ENCODE results near the gene CHRM2. TPM values are rescaled to one million over a fixed set of nuclear protein-coding genes. Genes with fewer than 3 reads are reported as not detected.

Gene CHRM2
- total RNA-seq, 1 donor from 2014 or later, result not detected

DNA sequence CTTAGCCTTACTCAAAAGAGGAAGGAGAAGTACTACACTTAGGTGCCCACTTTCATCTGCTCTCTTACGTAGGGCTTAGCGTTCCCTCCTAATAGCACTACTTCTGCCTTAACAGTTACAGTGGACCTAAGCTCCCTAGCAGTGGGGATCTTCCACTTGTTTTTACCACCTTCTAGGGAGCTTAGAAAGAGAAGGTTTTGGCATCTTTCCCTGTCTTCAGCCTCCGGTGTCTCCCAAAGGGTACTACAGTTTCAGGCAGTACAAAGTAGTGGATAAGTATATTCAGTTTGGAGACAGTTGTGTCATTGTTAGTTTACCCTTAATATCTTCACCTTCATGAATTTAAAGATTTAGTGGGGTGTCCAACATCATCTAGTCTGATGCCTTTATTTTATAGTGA is 14.6 kb downstream of the CHRM2 start:
- Histone ChIP-seq H3K27me3 (no peaks in the 10 kb centered on the region), H3K36me3 (no peaks in the 10 kb centered on the region), H3K4me1 (no peaks in the 10 kb centered on the region), H3K27ac (no peak overlapping the region), H3K4me3 (no peak overlapping the region), H3K9me3 (no peaks in the 10 kb centered on the region)
- TF ChIP-seq, protein P1, sequence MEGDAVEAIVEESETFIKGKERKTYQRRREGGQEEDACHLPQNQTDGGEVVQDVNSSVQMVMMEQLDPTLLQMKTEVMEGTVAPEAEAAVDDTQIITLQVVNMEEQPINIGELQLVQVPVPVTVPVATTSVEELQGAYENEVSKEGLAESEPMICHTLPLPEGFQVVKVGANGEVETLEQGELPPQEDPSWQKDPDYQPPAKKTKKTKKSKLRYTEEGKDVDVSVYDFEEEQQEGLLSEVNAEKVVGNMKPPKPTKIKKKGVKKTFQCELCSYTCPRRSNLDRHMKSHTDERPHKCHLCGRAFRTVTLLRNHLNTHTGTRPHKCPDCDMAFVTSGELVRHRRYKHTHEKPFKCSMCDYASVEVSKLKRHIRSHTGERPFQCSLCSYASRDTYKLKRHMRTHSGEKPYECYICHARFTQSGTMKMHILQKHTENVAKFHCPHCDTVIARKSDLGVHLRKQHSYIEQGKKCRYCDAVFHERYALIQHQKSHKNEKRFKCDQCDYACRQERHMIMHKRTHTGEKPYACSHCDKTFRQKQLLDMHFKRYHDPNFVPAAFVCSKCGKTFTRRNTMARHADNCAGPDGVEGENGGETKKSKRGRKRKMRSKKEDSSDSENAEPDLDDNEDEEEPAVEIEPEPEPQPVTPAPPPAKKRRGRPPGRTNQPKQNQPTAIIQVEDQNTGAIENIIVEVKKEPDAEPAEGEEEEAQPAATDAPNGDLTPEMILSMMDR (IDR thresholded peaks at IDR 0.05), result no peak
- intact Hi-C loops (cut with DNase I), result no loop called here
- DNase-seq (ENCODE audit: low spot score in 2 of 2), result no peak

DNA sequence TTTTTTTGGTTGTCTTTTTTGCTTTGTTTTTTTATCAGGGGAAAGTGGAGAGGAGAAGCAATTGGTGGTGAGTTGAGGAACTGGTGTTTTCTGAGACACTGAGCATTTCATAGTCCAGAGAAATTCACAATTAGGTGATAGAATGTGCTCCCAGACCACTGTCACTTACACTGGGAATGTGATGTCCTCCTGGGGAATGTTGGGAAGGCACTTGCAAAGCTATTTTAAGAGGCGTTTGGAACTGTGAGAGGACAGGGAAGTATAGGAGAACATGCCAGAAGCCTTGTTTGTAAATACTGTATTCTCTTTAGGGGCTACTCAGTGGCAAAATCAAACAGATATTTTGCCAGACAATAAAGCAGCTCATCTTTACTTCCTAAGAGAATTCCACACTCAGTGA is 16.0 kb downstream of the CHRM2 start:
- H3K9me3 ChIP-seq, result no peaks in the 10 kb centered on the region
- H3K4me3 ChIP-seq, result no peak overlapping the region
- H3K36me3 ChIP-seq, result no peaks in the 10 kb centered on the region
- TF ChIP-seq, protein P1 (IDR thresholded peaks at IDR 0.05), result no peak
- no peak for DNase-seq (ENCODE audit: low spot score in 2 of 2)
- no peaks in the 10 kb centered on the region for H3K27me3 ChIP-seq
- H3K4me1 ChIP-seq, result no peaks in the 10 kb centered on the region
- no peak overlapping the region for H3K27ac ChIP-seq
- intact Hi-C loops (cut with DNase I), result no loop called here

DNA sequence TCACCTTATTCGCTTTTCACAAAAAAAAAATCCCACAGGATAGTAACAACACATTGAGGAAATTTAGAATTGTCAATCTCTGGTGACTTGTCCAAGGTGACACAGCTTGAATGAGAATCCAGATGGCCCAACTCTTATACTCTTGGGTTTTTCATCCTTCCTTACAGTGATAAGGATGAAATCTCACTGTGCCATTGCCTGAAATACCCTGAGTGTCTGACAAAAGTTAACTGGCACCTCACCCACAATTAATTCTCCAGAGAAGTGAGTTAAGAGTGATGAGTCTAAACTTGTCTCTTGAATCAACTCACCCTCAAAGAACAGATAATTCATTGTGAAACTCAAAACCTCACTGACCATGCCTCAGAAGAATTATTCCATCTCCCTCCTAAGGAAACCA is 18.9 kb downstream of the CHRM2 start:
- Histone ChIP-seq H3K4me3 (no peak overlapping the region), H3K9me3 (no peaks in the 10 kb centered on the region), H3K4me1 (no peaks in the 10 kb centered on the region), H3K27me3 (no peaks in the 10 kb centered on the region), H3K27ac (no peak overlapping the region), H3K36me3 (no peaks in the 10 kb centered on the region)
- DNase-seq (ENCODE audit: low spot score in 2 of 2), result no peak
- TF ChIP-seq, protein P1 (IDR thresholded peaks at IDR 0.05), result no peak
- intact Hi-C loops (cut with DNase I), result no loop called here

DNA sequence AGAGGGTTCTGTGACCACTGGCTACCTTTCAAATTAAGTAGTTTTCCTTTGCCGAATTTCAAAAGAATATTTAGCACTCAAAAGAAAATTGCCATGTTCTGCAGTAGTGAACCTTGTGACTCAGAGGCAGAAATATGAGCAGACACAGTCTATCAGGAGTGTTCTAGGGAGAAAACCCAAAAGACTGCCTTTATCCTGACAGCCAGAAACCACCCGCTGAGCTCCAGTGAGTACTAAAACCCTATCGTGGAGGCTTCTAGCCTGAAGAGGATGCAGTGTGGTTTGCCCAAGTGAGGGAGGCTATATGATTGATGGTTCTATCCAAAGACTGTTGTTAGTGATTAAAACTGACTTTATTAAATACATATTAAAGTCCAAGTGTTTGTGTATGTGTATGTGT is 21.9 kb downstream of the CHRM2 start:
- no peak for DNase-seq (ENCODE audit: low spot score in 2 of 2)
- intact Hi-C loops (cut with DNase I), result no loop called here
- no peaks in the 10 kb centered on the region for H3K36me3 ChIP-seq
- H3K4me3 ChIP-seq, result no peak overlapping the region
- no peaks in the 10 kb centered on the region for H3K4me1 ChIP-seq
- H3K27me3 ChIP-seq, result no peaks in the 10 kb centered on the region
- H3K9me3 ChIP-seq, result no peaks in the 10 kb centered on the region
- no peak overlapping the region for H3K27ac ChIP-seq
- TF ChIP-seq, protein P1 (IDR thresholded peaks at IDR 0.05), result no peak

DNA sequence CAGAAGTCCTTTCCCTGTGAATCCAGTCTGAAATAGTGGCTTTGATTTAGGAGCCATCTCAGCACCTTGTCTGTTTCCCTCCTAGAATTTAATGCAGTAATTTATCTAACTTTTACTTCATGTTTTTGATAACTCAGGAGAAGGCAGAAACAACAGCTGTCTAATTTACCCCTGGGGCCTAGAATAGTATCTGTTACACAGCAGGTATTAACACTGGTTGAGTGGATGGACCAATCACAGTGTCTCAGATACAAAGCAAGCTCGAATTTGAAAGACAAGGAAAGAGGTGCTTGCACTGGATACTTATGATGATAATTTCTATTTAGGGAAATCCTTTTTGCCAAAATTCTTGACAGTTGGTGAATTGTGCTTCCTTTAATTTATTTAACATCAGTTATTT is 23.4 kb downstream of the CHRM2 start:
- Histone ChIP-seq H3K4me3 (no peak overlapping the region), H3K36me3 (no peaks in the 10 kb centered on the region), H3K27me3 (no peaks in the 10 kb centered on the region), H3K4me1 (no peaks in the 10 kb centered on the region), H3K9me3 (no peaks in the 10 kb centered on the region), H3K27ac (no peak overlapping the region)
- no peak for DNase-seq (ENCODE audit: low spot score in 2 of 2)
- intact Hi-C loops (cut with DNase I), result no loop called here
- TF ChIP-seq, protein P1 (IDR thresholded peaks at IDR 0.05), result no peak

DNA sequence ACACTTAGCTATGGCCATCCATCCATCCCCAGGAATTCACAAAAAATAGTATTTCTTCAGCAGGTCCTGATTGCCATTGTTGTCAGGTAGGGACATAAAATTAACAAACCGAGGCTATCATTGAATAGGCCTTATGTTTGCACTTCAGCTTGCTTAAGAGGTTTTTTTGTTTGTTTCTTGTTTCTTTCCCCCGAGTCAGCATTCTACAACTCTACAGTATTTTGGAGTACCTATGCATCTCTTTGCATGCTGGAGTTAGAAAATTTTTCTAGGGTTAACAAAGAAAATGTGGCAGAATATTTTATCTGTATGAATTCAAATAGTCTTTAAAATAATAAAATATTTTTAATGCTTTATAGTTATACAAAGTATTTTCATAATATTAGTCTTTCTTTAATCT is 26.3 kb downstream of the CHRM2 start:
- Histone ChIP-seq H3K27ac (no peak overlapping the region), H3K4me3 (no peak overlapping the region), H3K27me3 (no peaks in the 10 kb centered on the region), H3K9me3 (no peaks in the 10 kb centered on the region), H3K4me1 (no peaks in the 10 kb centered on the region), H3K36me3 (no peaks in the 10 kb centered on the region)
- TF ChIP-seq, protein P1 (IDR thresholded peaks at IDR 0.05), result no peak
- no peak for DNase-seq (ENCODE audit: low spot score in 2 of 2)
- intact Hi-C loops (cut with DNase I), result no loop called here

Data from ascending aorta (tissue), 2 donors.